GM21515 (cell line): ENCODE data around the gene FTCDNL1.

ENCODE experiments used
- ATAC-seq: cut with Tn5 transposase; IDR thresholded peaks from one replicate; pipeline ENCODE4 v1.9.1; 2021; ENCODE audit not compliant: unreplicated experiment

The FTCDNL1 gene

DNA sequence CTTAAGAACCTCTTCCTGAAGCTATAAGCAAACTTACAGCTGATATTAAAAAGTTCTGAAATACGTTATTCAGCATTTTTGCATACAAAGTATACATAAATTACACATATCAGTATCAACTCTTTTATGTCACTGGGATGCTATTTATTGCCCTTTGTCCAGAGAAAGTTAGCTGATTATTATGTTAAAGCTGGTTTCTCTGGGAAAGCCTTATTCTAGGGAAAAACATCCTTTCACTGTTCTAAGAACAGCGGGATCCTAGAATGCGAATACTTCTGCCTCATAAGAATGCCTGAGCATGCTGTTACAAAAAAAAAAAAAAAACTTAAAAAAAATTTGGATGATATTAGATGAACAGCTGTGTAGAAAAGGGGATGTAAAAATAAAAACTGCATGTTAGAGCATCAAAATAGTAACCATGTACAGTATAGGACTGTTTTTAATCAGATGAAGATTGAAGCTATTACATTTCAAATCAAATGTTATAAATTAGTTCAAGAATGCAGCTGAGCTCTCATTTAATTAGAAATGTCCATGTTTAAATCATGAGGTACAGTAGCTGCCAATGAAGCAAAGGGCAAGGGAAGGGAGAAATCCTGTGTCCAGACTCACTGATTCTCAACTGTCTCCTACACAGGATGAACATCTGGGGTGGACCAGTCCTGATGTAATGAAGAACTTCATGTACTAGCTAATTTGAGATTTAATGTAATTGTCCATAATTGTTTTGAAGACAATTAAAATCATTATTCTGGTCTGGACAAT, 8.2 kb downstream of the FTCDNL1 start:
- no peak for ATAC-seq

DNA sequence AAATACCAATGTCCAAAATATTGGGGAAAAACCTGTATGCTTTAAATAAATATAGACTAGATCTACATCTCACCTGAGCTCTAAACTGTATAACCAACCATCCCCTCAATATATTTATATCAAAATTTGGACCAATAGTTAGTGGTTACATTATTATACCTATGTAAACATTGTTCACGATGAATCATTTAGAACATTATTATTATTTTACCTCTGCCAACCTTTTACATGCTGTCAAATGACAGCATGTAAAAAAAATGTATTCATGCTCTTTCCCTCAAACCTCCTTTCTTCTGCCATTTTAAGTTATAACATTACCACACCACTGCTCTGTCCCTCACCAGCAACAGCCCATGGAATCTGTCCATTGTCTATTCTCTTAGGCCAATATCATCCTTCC, 9.6 kb downstream of the FTCDNL1 start:
- ATAC-seq = no peak

DNA sequence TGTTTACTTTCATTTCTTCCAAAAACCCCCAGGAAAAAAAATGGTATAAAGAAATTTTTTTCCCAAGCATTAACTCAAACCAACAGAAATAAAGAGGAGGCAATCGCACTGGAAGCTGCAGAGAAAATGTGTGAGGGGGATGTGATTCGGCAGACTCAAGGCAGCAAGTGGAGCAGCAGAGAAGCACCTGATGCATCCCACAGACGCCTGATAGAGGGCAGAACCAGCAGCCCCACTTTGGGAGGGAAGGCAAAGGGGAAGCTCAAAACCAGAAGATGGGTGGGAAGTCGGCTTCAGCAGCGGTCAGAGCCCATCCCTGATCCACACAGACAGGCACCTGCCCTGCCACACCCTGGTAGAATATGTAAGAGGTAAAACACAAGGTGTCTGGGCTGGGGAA, 12.6 kb downstream of the FTCDNL1 start:
- ATAC-seq = no peak

DNA sequence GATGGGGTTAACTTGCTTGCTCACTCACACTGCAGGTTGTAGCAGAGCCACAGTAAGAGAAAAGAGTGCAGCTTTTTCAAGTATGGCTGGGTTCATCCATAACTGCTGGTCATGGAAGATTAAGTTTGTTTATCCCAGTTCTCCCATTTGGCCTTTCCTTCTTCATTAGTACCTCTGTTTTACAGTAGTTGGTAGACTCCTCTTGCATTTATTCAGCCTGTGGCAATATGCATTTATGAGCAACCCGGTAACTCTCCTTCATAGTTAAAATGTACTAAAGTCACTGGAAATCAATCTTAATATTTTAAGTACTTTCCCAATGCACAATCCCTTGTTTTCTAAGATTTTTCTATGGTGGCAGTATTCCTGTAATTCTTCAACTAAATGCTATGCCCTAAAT, 14.0 kb downstream of the FTCDNL1 start:
- ATAC-seq = no peak

DNA sequence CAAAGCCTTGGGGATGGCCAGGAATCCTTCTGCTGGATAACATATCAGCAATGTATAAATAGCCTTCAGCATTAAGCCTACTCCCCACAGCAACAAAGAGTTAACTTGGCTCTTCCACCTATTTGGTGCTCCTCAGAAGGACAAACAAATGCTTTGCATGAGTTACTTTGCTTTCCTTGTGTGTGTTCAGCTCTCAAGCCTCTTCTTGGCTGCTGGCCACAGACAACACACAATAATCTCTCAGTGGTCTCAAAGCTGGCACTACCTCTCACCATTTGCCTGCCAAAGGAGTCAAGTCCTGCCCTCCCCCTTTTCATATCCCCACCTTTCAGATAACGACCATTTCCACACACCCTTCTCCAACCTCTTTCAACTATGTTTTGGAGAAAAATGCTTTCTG, 17.5 kb downstream of the FTCDNL1 start:
- no peak for ATAC-seq

DNA sequence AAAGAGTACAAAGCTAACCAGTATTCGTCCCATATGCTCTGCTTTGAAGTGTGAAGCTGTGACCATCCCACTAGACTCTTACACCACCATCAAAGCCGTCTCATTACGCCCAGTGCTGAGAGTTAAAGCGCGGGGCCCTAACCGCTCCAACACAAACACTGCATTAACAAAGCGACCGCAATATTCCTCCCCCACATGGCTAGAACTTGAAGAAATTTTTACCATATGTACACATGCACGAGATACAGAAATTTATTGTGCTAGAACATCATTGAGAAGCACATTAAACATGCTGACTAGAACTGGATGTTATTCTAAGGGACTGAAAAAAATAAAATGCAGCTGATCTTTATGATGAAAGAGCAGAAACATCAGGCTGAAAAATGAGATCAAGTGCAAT, 20.5 kb downstream of the FTCDNL1 start:
- ATAC-seq = no peak

DNA sequence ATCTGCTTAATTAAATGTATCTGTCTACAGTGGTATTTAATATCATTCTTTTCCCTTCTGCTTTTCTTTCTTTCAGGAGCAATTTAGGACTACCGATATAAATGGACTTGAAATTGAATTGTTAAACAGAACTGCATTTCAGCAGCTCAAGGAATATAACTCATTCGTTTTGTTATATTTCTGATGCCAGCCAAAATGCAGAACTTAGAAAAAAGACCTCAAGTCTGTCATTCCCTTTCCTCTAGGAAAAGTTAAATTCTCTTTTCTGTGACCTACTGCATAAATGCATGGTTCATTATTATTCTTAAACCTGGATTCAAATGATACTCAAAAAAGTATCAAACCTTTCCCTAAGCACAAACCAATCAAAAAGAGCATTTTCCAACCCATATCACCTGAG, 21.4 kb downstream of the FTCDNL1 start:
- no peak for ATAC-seq

DNA sequence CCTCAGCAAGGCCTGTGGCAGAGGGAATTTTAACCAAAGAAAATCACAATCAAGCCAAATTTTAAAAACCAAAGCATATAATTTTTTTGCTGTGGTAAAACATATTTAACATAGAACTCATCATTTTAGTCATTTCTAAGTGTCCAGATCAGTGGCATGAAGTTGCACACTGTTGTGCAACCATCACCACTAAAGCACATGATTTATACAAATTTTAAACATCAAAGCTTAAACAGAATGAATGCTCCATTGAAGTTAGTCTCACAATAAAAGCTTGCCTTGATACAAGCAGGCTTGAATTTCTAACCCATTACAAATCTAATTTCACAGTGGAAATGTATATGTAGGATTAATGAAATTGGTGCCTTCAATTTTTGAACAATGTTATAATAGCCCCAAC, 31.2 kb downstream of the FTCDNL1 start:
- no peak for ATAC-seq

DNA sequence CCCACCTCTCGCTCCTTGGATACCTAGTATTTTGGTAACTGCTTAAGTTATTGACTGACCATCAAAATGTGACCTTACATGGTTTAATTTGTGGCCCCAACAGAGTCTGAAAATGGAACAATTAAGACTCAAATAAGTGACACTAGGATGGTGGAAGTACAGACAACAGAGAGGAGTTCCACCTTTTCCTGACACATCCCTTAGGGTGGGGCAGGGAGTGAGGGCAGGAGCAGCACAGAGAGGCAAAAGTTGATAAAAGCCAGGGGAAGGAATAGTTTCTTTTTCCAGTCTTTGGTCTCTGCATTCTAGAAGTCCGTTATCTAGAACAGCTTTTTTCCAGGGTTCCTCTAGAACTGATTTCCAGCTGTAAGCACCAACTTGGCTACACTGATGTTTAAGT, 32.2 kb downstream of the FTCDNL1 start:
- no peak for ATAC-seq

DNA sequence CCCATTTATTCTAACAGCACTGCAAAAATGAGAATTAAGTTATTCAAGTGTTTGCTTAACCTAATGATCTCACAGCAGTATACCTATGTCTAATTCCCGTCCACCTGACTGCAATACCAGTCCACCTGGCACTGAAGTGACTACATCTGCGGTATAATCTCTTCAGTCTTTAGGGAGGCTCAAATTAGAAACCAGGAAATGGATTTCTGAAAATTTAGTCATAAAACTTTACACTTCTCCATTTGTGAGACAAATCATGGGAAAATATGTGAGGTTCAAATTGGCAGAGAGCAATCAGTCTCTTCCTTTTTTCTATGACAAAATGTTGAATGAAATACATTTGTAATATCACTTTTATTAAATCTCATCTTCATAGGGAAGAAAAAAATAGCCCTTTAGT, 33.0 kb downstream of the FTCDNL1 start:
- ATAC-seq = no peak

DNA sequence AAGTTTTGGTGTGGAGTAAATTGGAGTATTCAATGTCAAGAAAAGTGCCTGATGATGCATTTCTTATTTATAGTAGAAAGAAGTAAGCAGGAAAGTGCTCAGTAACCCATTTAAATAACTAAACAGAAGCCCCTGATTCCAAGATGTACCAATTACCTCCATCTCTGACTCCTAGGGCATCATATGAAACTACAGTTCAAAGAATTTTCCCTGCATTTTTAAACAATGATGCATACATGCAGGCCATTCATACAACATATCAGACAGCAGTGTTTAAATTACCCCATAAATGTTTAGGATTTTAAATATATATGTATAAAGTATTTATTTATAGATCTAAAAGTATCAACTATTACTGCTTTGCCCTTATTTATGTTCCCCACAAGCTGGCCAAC, 36.2 kb downstream of the FTCDNL1 start:
- ATAC-seq = no peak

DNA sequence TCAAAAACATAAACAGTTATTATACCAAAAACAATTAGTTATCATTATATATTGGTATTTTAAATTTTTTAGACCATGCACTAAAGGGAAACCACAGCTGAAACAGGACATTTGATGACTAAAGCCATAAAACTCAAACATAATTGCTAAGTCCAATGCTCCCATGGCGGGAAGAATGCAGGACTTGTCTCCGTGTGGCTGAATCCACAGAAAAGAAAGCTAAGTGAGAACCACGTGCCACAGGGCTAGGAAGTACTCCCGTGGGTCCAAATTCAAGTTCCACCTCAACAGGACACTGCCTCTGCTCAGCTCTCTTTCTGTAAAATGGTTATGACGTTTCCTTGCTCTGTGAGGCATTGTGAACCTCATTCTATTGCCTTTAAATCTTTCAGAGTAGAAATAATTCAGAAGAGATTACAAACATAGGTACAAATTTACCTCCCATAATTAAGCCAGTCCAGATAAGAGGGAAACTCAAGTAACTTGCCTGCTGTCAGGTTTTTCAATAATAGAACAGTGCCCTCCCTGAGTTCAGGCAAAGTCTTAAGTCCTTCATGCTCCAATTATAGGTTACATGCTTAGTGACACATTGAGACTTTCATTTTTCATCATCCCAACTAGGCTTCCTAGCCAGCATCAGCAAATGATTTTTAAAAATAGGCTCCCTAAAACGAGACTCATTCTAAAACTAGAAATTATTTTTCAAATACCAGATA, 36.7 kb downstream of the FTCDNL1 start:
- no peak for ATAC-seq

DNA sequence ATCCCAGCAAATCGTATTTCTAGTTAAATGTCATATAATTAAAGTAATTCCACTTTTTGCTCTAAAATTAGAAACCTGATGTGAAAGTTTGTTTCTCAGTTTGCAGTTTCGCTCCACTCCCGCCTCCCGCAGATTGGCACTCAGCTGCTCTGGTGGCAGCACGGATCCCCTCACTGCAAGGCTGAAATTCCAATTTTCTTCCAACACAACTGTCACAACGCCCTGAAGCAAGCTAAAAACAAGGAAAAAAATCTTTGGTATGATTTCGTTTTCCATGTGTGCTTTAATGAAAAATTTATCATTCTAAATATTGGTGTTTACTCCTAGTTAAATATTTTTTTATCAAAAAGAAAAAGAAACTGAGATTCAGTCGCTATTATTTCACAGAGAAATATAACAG, 38.5 kb downstream of the FTCDNL1 start:
- ATAC-seq = no peak

DNA sequence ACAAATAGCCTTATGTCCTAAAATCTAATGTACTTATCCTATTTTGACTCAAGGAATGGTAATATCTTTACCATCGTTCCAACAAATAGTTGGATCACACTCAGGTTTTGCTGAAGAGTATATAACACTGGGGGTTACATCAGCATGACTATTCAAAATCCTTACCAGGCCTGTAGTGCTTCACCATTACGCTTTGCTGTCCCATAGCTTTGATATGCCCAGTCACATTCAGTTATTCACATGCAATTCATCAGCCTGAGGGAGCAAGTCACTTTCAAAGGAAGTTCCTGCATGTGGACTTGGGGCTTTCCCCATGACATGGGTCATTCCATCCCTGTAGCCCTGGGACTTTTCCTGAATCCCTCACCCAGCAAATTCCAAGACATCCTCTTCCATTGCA, 39.6 kb downstream of the FTCDNL1 start:
- ATAC-seq = no peak

DNA sequence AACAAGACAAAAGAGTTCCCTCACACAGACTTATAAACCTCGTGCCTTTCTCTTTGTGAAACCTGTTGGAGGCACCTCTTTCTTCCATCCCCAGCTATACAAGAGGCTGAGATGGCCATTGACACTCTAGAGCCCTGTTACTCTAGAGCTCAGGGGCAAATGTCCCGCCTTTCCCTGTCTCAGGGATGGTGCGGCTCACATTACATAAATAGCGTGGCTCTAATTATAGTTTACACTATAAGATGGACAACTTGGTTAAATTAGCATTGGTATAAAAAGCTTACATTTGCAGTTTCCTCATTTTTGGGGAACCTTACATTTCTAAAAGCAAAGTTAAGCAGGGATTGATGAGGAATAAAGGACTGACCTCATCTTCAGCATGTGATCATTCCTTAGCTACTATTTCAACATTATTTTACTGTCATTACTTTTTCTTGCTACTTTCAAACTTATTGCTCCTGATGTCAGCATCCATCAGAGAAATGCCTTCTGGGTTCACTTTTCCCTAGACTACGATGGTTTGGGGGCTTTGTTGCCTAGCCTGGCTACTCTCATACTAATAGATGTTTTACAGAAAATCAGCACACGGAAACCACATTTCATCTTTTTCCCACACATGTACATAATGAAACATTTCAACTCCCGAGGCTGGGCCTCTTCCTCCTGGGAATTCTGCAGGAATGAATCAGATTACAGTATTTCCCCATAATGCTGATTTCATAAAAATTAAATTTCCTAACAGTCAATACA, 40.4 kb downstream of the FTCDNL1 start:
- no peak for ATAC-seq

DNA sequence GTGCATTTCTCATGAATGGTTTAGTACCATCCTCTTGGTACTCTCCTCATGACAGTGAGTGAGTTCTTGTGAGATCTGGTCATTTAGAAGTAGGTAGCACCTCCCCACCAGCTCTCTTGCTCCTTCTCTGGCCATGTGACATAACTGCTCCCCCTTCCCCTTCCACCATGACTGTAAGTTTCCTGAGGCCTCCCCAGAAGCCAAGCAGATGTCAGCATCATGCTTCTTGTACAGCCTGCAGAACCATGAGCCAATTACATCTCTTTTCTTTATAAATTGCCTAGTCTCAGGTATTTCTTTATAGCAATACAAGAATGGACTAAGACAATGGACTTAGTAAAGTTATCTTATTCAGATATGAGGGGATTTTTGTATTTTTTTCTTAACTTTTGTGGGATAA, 43.0 kb downstream of the FTCDNL1 start:
- ATAC-seq = no peak

DNA sequence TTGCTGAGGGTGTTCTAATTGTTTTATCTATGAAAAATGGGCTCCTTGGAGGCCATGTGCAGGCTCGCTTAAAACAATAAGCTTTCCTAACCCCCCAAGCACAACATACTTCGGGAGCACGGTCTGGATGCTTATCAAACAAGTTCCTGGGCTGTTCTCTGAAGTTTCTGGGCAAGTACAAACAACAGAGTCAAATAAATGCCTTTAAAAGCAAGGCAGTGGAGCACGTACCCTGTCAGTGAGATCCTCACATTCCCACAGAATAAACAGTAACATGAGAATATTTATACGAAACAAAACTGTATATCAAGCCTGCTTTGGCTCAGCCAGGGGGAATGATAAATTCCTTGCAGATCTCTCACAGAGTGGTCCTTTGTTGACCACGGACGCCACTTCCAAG, 44.8 kb downstream of the FTCDNL1 start:
- ATAC-seq = no peak

DNA sequence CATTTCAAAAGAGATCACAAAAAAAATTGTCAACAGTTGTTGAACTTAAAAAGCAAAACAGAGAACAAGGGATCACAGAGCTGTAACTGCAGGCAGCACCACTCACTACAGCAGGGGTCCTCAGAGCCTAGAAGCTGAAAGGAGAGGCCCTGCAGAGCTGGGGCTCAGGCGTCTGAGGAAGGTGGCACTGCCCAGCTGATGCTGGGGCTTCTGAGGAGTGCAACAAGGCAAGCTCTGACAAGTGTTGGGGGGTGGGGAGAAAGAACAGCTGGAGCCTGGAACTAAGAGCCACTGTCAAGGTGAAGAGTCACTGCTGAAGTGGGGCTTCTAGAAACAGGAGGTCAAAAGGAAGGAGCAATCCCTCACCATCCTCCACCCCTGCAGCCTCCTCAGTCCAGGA, 46.2 kb downstream of the FTCDNL1 start:
- no peak for ATAC-seq

DNA sequence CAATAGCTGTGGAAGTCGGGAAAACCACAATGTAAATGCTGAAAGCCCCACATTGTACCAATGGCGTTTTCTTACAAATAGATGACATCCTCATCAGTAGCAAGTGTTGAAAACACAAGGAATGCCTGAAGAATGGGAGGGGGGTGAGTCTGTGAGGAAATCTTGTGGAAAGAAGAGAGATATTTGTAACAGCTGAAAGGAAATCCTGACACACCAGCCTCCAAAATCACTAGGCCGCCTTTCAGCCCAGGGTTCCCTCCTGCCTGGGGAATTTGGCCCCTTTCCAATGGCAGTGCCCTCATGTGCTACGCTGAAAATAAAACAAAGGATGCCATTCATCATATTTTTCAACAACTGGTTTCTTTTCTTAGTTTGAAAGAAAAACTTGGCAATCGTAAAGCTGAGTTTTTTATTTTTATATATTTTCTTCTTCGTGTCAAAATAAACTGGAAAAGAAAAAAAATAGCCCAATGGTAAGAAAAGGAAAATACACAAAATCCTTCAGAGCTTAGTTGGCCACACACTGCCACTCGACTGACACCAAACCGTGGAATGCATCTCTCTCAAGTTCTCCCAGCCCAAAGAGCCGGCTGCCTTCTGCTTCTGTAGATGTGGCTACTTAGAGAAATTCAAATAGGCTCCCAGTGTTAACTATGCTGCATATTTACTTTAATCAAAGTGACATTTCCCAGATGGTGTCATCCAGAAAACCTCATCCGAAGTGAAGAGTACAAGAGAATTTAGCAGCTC, 52.0 kb downstream of the FTCDNL1 start:
- ATAC-seq = no peak

DNA sequence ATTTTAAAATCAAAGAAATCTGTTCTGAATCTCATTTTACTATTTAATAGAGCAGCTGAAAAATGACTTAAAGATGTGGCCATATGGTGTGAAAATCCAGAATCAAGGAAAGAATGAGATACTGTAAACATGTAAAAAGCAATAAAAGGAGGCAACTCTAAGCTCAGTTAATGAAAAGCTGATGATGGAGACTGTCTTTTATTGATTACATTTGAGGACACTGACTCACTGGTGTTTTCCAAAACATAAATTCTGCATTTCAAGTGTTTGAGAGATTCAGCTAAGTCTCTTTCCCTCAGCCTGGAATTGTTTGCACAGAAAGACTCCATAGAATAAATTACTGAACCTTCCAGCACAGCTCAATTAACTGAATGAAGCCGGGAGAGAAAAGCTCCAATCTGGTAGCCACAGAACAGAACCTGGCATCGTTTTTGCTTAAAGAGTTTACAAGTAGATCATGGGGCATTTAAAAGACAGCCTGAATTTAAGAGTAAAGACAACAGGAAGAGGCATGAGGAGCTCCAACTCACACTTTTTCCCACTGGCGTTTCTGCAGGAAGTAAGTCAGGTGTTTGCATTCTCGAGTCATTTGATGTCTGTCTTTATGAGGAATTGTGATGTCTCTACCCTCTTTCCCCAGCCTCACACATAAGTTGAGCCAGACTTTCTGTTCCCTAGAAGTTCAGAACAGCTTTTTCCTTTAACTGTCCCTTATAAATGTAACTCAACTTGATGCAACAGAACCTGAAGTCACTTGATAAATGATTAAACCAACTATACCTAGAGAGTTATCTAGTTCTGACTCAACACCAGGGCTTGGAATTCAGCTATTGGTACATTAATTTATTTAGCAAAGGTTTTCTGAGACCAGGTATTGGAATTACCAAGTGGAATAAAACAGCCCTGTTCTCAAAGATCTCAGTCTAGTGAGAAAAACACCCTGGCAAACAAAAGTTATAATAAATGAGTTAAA, 53.3 kb downstream of the FTCDNL1 start:
- ATAC-seq = no peak
